ENCODE measurements around the gene SLC8A1. TPM values are rescaled to one million over a fixed set of nuclear protein-coding genes. Genes with fewer than 3 reads are reported as not detected.

Gene SLC8A1
- total and polyA plus RNA-seq, 3 donors from 2014 or later = 1.4 to 3.6 (median 3.2) TPM

GRCh38 chr2:40190457-40190856 lies 261.4 kb downstream of the SLC8A1 start:
- Histone ChIP-seq H3K36me3 (ENCODE audit: low read depth, missing control alignments) (no peaks in the 10 kb centered on the region), H3K4me1 (no peaks in the 10 kb centered on the region), H3K9me3 (no peaks in the 10 kb centered on the region), H3K27me3 (no peaks in the 10 kb centered on the region), H3K27ac (no peak overlapping the region), H3K4me3 (no peak overlapping the region)
- TF ChIP-seq POLR2A (IDR thresholded peaks at IDR 0.05) = no peak
- TF ChIP-seq CTCF (IDR thresholded peaks at IDR 0.05) = no peak
- intact Hi-C loops (cut with DNase I; ENCODE audit: low total_unique reads) = no loop called here
- WGBS, 2 donors = 93% methylated on average over 5 of the region's 5 CpGs
- no peak for DNase-seq

GRCh38 chr2:40189881-40190280 lies 262.0 kb downstream of the SLC8A1 start:
- 93 to 96% methylated on average over 5 of the region's 5 CpGs for WGBS, 2 donors
- intact Hi-C loops (cut with DNase I; ENCODE audit: low total_unique reads) = no loop called here

GRCh38 chr2:40187054-40187453 lies 264.8 kb downstream of the SLC8A1 start:
- intact Hi-C loops (cut with DNase I; ENCODE audit: low total_unique reads) = no loop called here
- Histone ChIP-seq H3K36me3 (ENCODE audit: low read depth, missing control alignments) (no peaks in the 10 kb centered on the region), H3K27me3 (no peaks in the 10 kb centered on the region), H3K4me3 (no peak overlapping the region), H3K9me3 (no peaks in the 10 kb centered on the region), H3K4me1 (no peaks in the 10 kb centered on the region), H3K27ac (no peak overlapping the region)
- no peak for TF ChIP-seq CTCF (IDR thresholded peaks at IDR 0.05)
- no peak for TF ChIP-seq POLR2A (IDR thresholded peaks at IDR 0.05)
- WGBS, 2 donors = 87 to 94% methylated on average over 5 of the region's 5 CpGs
- no peak for DNase-seq

More at GRCh38 chr2:40189881-40190280, 262.0 kb downstream of the SLC8A1 start:
- no peak overlapping the region for H3K27ac ChIP-seq
- H3K4me1 ChIP-seq = no peaks in the 10 kb centered on the region
- H3K4me3 ChIP-seq = no peak overlapping the region
- no peaks in the 10 kb centered on the region for H3K36me3 ChIP-seq (ENCODE audit: low read depth, missing control alignments)
- H3K9me3 ChIP-seq = no peaks in the 10 kb centered on the region
- no peaks in the 10 kb centered on the region for H3K27me3 ChIP-seq
- no peak for TF ChIP-seq CTCF (IDR thresholded peaks at IDR 0.05)
- no peak for TF ChIP-seq POLR2A (IDR thresholded peaks at IDR 0.05)
- DNase-seq = no peak

- Histone ChIP-seq H3K27ac (no peak overlapping the region), H3K9me3 (no peaks in the 10 kb centered on the region), H3K36me3 (ENCODE audit: low read depth, missing control alignments) (no peaks in the 10 kb centered on the region), H3K4me1 (no peaks in the 10 kb centered on the region), H3K4me3 (no peak overlapping the region), H3K27me3 (no peaks in the 10 kb centered on the region)
- WGBS, 2 donors = 75 to 78% methylated on average over 4 to 5 of the region's 5 CpGs
- intact Hi-C loops (cut with DNase I; ENCODE audit: low total_unique reads) = no loop called here
- TF ChIP-seq CTCF (IDR thresholded peaks at IDR 0.05) (no peak), POLR2A (IDR thresholded peaks at IDR 0.05) (no peak)
- no peak for DNase-seq
Measured at GRCh38 chr2:40184551-40184950, 267.3 kb downstream of the SLC8A1 start.

GRCh38 chr2:40181855-40182254 lies 270.0 kb downstream of the SLC8A1 start:
- intact Hi-C loops (cut with DNase I; ENCODE audit: low total_unique reads) = no loop called here
- H3K9me3 ChIP-seq = no peaks in the 10 kb centered on the region
- H3K27me3 ChIP-seq = no peaks in the 10 kb centered on the region
- 74 to 82% methylated on average over 3 of the region's 3 CpGs for WGBS, 2 donors
- DNase-seq = no peak
- H3K27ac ChIP-seq = no peak overlapping the region
- TF ChIP-seq POLR2A (IDR thresholded peaks at IDR 0.05) (no peak), CTCF (IDR thresholded peaks at IDR 0.05) (no peak)
- H3K4me3 ChIP-seq = no peak overlapping the region
- H3K36me3 ChIP-seq (ENCODE audit: low read depth, missing control alignments) = no peaks in the 10 kb centered on the region
- no peaks in the 10 kb centered on the region for H3K4me1 ChIP-seq

Data from testis (tissue), 3 donors.